PFSK-1 (cell line): ENCODE results near the gene APEH.

Experiments used
- FOXP2 ChIP-seq: optimal IDR thresholded peaks from 2 replicates; pipeline ENCODE3; 2011; ENCODE audit warnings: borderline replicate concordance, control low read depth, inconsistent platforms; ENCODE audit not compliant: insufficient read depth; ENCODE audit errors: extremely low read length, extremely low read depth
- POLR2AphosphoS5 ChIP-seq: IDR thresholded peaks from 2 replicates; pipeline ENCODE4 v1.6.1; 2012; ENCODE audit warnings: low read depth, mild to moderate bottlenecking, control low read depth, low read length, moderate library complexity
- REST ChIP-seq, 2 experiments: IDR thresholded peaks; 2 replicates each; pipeline versions ENCODE4 v1.6.1 to v1.8.0; 2011 to 2012; ENCODE audit warnings: low read depth in 2 of 2, low read length in 2 of 2, control low read depth in 1 of 2, inconsistent platforms in 1 of 2, mild to moderate bottlenecking in 1 of 2, moderate library complexity in 1 of 2; ENCODE audit not compliant: insufficient read depth in 1 of 2
- SIN3A ChIP-seq: IDR thresholded peaks from 2 replicates; pipeline ENCODE4 v1.6.1; 2012; ENCODE audit warnings: mild to moderate bottlenecking, low read length, moderate library complexity, borderline replicate concordance; ENCODE audit not compliant: insufficient read depth
- TAF1 ChIP-seq: IDR thresholded peaks from 2 replicates; pipeline ENCODE4 v1.6.1; 2012; ENCODE audit warnings: low read length, control low read depth, borderline replicate concordance; ENCODE audit not compliant: insufficient read depth

APEH gene

DNA sequence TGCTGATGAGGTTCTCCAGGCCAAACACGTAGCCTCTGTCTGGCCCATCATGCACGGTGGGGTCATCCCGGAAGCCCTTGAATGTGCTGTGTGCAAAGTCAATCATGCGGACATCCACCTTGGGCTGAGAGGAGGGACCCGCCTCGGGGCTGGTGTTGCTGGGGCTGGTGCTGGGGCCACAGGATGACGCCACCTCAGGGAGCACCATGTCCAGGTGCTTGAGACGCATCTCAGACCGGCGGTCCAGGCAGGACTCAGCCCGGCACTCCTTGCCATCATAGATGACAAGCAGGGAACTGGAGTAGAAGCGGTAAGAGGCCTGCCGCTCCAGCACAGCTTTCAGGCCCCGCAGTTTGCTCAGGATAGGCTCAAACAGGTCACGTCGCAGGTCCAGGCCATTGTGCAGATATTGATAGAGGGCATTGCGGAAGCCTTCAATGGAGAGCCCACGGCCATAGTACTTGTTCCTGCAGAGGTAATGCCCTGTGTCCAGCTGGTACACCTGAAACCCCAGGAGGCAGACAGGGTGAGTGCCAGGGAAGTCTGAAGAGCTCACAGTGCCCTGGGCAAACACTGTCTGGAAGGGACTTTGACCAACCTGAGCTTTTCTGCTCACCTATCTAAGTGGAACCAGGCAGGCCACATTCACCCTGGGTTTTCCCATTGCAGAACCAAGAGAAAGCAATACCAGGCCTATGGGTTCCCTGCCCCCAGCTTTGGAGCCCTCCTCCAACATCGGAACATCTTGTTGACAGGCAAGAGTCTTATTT lies 53.2 kb downstream of the APEH start:
- TF ChIP-seq TAF1: no peak
- TF ChIP-seq REST (IDR thresholded peaks at IDR 0.05; ENCODE audit: insufficient read depth in 1 of 2, low read depth in 2 of 2, low read length in 2 of 2): no peak
- no peak for TF ChIP-seq FOXP2
- no peak for TF ChIP-seq SIN3A
- TF ChIP-seq POLR2AphosphoS5: no peak

GRCh38 chr3:49727924-49728361 lies 53.8 kb downstream of the APEH start:
- TF ChIP-seq FOXP2: no peak
- TF ChIP-seq SIN3A: no peak
- no peak for TF ChIP-seq REST (IDR thresholded peaks at IDR 0.05; ENCODE audit: insufficient read depth in 1 of 2, low read depth in 2 of 2, low read length in 2 of 2)
- no peak for TF ChIP-seq POLR2AphosphoS5
- no peak for TF ChIP-seq TAF1

DNA sequence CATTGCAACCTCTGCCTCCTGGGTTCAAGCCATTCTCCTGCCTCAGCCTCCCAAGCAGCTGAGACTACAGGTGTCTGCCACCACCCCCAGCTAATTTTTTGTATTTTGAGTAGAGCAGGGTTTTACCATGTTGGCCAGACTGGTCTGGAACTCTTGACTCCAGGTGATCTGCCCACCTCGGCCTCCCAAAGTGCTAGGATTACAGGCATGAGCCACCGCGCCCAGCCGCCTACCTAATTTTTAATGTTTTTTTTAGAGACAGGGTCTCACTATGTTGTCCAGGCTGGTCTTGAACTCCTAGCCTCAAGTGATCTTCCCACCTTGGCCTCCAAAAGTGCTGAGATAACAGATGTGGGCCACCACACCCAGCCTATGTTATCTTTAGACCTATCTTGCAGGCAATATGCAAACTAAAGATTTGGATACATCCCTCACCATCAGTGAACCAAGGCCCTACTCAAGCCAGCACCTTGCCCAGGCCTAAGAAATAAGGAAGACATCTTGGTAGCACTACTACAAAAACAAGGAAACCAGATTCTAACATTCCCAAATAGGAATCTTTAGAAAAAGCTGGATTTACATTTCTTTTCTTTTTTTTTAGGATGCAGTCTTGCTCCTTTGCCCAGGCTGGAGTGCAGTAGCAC lies 55.9 kb downstream of the APEH start:
- TF ChIP-seq POLR2AphosphoS5 (no peak), REST (IDR thresholded peaks at IDR 0.05; ENCODE audit: insufficient read depth in 1 of 2, low read depth in 2 of 2, low read length in 2 of 2) (no peak), SIN3A (no peak), FOXP2 (no peak), TAF1 (no peak)

DNA sequence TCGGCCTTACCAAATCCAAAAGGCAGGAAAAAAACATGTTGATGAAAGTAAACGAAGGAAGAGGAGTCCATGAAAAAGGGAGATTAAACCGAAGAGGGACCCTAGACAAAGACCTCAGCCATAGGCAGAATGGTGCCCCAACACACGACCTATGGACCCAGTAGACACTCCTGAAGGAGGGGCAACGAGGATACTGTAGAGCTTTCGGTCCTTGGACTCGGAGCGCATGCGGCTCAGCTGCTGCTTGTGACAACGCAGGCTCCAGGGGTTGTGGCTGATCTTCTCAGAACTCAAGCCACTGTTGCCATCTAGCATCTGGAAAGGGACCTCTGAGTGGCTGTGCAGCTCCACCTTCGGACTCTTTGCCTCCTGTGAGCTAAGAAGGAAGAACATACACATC lies 58.4 kb downstream of the APEH start:
- TF ChIP-seq TAF1 (no peak), REST (IDR thresholded peaks at IDR 0.05; ENCODE audit: insufficient read depth in 1 of 2, low read depth in 2 of 2, low read length in 2 of 2) (no peak), SIN3A (no peak), POLR2AphosphoS5 (no peak), FOXP2 (no peak)
